Measurements from ENCODE around the gene ADH1B. TPM values are rescaled to one million over a fixed set of nuclear protein-coding genes. Genes with fewer than 3 reads are reported as not detected.

ADH1B gene
- total and polyA plus RNA-seq, 9 donors = 67.5 to 415 (median 193) TPM

- DNase-seq = no peak
- H3K4me1 ChIP-seq (ENCODE audit: insufficient read depth) = no peaks in the 10 kb centered on the region
- H3K27ac ChIP-seq = no peak overlapping the region
- no peak overlapping the region for H3K4me3 ChIP-seq
- H3K27me3 ChIP-seq = no peaks in the 10 kb centered on the region
- 92 to 100% (median 96%) methylated on average over 1 of the region's 1 CpG for WGBS, 3 donors
- no peak for TF ChIP-seq POLR2A (IDR thresholded peaks at IDR 0.05)
- TF ChIP-seq, protein P1, sequence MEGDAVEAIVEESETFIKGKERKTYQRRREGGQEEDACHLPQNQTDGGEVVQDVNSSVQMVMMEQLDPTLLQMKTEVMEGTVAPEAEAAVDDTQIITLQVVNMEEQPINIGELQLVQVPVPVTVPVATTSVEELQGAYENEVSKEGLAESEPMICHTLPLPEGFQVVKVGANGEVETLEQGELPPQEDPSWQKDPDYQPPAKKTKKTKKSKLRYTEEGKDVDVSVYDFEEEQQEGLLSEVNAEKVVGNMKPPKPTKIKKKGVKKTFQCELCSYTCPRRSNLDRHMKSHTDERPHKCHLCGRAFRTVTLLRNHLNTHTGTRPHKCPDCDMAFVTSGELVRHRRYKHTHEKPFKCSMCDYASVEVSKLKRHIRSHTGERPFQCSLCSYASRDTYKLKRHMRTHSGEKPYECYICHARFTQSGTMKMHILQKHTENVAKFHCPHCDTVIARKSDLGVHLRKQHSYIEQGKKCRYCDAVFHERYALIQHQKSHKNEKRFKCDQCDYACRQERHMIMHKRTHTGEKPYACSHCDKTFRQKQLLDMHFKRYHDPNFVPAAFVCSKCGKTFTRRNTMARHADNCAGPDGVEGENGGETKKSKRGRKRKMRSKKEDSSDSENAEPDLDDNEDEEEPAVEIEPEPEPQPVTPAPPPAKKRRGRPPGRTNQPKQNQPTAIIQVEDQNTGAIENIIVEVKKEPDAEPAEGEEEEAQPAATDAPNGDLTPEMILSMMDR (IDR thresholded peaks at IDR 0.05) = no peak
- no peak for TF ChIP-seq EP300 (IDR thresholded peaks at IDR 0.05)
- intact Hi-C loops (cut with DNase I) = no loop called here
- H3K9me3 ChIP-seq = no peaks in the 10 kb centered on the region
- H3K36me3 ChIP-seq = no peaks in the 10 kb centered on the region
Measured at GRCh38 chr4:99341426-99341825, 20.2 kb upstream of the ADH1B start.

DNA sequence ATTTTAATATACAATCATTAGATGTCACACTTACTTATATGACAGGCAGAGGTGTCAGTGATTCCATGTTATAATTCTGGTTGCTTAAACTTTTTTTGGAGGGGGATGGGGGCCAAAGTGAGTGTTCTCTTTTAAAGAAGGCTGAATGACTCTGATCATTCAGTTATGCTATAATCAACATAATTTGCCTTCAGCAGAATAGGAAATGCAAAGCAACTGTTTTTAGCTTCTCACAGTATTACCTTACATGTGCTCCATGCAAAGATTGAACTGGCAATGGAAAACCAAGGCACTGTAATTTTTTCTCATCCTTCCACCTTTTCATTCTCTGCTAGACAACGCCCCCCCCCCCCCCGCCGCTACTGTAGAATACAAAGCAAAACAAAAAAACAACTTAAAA, 18.0 kb upstream of the ADH1B start:
- TF ChIP-seq EP300 (IDR thresholded peaks at IDR 0.05) (no peak), POLR2A (IDR thresholded peaks at IDR 0.05) (no peak)
- TF ChIP-seq, protein P1 (IDR thresholded peaks at IDR 0.05) = no peak
- DNase-seq = no peak
- no peaks in the 10 kb centered on the region for H3K27me3 ChIP-seq
- 38 to 58% (median 49%) methylated on average over 3 of the region's 3 CpGs for WGBS, 3 donors
- no peaks in the 10 kb centered on the region for H3K36me3 ChIP-seq
- intact Hi-C loops (cut with DNase I) = no loop called here
- no peaks in the 10 kb centered on the region for H3K4me1 ChIP-seq (ENCODE audit: insufficient read depth)
- H3K4me3 ChIP-seq = no peak overlapping the region
- no peak overlapping the region for H3K27ac ChIP-seq
- no peaks in the 10 kb centered on the region for H3K9me3 ChIP-seq

DNA sequence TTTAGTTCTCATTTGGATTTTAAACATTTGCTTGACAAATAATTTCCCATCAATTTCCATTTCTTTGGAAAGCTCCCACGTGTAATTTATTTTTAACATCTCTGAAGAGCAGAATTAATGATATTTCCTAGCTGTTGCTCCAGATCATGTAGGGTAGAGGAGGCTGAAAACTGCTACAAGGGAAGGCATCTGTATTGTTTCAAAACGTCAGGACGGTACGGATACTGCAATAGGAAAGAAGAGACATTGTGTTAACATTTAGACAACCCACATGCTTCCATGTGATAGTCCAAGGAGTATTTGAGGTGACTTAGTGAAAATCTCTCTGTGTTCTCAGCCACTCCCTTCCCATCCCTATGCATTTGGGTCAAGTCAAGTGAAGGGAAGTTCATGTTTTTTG, 15.4 kb upstream of the ADH1B start:
- TF ChIP-seq, protein P1 (IDR thresholded peaks at IDR 0.05) = no peak
- TF ChIP-seq EP300 (IDR thresholded peaks at IDR 0.05) = no peak
- no peak for TF ChIP-seq POLR2A (IDR thresholded peaks at IDR 0.05)
- H3K9me3 ChIP-seq = no peaks in the 10 kb centered on the region
- no peaks in the 10 kb centered on the region for H3K27me3 ChIP-seq
- no peaks in the 10 kb centered on the region for H3K36me3 ChIP-seq
- intact Hi-C loops (cut with DNase I) = no loop called here
- 51 to 74% (median 68%) methylated on average over 4 of the region's 4 CpGs for WGBS, 3 donors
- no peak for DNase-seq
- no peaks in the 10 kb centered on the region for H3K4me1 ChIP-seq (ENCODE audit: insufficient read depth)
- no peak overlapping the region for H3K27ac ChIP-seq
- H3K4me3 ChIP-seq = no peak overlapping the region

GRCh38 chr4:99334880-99335279, 13.7 kb upstream of the ADH1B start:
- intact Hi-C loops (cut with DNase I) = no loop called here
- Histone ChIP-seq H3K27ac (no peak overlapping the region), H3K4me1 (ENCODE audit: insufficient read depth) (no peaks in the 10 kb centered on the region), H3K27me3 (no peaks in the 10 kb centered on the region), H3K9me3 (no peaks in the 10 kb centered on the region), H3K4me3 (no peak overlapping the region), H3K36me3 (no peaks in the 10 kb centered on the region)
- 82 to 88% (median 83%) methylated on average over 1 of the region's 1 CpG for WGBS, 3 donors
- no peak for TF ChIP-seq EP300 (IDR thresholded peaks at IDR 0.05)
- no peak for TF ChIP-seq POLR2A (IDR thresholded peaks at IDR 0.05)
- TF ChIP-seq, protein P1 (IDR thresholded peaks at IDR 0.05) = no peak
- DNase-seq = no peak

DNA sequence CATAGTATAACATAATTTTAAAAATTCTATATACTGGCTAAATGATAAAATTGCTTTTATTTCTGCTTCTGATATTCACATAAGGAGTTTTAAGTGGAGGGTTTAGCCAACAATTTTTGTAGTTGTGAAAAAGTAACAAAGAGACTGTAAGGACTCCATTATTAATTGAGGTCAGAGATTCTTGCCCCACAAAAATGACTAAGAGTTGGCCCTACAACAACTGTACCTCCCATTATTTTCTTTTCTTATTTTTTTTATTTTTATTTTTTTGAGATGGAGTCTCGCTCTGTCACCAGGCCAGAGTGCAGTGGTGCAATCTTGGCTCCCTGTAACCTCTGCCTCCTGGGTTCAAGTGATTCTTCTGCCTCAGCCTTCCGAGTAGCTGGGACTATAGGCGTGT, 9.4 kb upstream of the ADH1B start:
- Histone ChIP-seq H3K4me3 (no peak overlapping the region), H3K9me3 (no peaks in the 10 kb centered on the region), H3K4me1 (ENCODE audit: insufficient read depth) (no peaks in the 10 kb centered on the region), H3K27ac (no peak overlapping the region), H3K27me3 (no peaks in the 10 kb centered on the region), H3K36me3 (no peaks in the 10 kb centered on the region)
- TF ChIP-seq, protein P1 (IDR thresholded peaks at IDR 0.05) = no peak
- TF ChIP-seq POLR2A (IDR thresholded peaks at IDR 0.05) = no peak
- no peak for TF ChIP-seq EP300 (IDR thresholded peaks at IDR 0.05)
- 93 to 98% (median 97%) methylated on average over 3 of the region's 3 CpGs for WGBS, 3 donors
- no peak for DNase-seq
- intact Hi-C loops (cut with DNase I) = no loop called here
